ENCODE data around the gene MUSTN1. TPM values are rescaled to one million over a fixed set of nuclear protein-coding genes. Genes with fewer than 3 reads are reported as not detected.

MUSTN1 gene
- total RNA-seq, 1 donor = 1.4 TPM

DNA sequence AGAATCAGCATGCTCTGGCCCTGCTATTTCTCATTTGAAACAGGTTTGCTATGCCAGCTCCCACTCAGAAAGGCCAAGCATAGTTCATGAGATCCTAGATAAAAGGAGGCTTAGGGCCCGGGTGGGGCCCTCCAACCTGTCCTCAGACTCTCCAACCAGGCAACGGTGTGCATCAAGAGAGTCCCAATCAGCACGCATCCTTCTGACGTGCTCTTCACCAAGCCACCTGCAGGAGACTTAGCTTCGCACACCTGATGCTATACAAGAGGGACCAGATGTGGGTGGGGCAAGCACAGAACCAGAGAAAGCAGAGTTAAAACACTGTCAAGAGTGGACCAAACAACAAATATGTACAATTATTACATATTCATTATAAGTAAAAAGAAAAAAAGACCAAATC is 45.2 kb upstream of the MUSTN1 start:
- TF ChIP-seq, protein P1, sequence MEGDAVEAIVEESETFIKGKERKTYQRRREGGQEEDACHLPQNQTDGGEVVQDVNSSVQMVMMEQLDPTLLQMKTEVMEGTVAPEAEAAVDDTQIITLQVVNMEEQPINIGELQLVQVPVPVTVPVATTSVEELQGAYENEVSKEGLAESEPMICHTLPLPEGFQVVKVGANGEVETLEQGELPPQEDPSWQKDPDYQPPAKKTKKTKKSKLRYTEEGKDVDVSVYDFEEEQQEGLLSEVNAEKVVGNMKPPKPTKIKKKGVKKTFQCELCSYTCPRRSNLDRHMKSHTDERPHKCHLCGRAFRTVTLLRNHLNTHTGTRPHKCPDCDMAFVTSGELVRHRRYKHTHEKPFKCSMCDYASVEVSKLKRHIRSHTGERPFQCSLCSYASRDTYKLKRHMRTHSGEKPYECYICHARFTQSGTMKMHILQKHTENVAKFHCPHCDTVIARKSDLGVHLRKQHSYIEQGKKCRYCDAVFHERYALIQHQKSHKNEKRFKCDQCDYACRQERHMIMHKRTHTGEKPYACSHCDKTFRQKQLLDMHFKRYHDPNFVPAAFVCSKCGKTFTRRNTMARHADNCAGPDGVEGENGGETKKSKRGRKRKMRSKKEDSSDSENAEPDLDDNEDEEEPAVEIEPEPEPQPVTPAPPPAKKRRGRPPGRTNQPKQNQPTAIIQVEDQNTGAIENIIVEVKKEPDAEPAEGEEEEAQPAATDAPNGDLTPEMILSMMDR (IDR thresholded peaks at IDR 0.05; ENCODE audit: extremely low read depth, low read depth, low read length) = no peak
- H3K4me1 ChIP-seq (ENCODE audit: insufficient read depth, low read length) = no peaks in the 10 kb centered on the region
- H3K4me2 ChIP-seq (ENCODE audit: insufficient read depth, low read length) = no peak overlapping the region
- H3K27me3 ChIP-seq (ENCODE audit: insufficient read depth, low read length) = no peaks in the 10 kb centered on the region
- no peaks in the 10 kb centered on the region for H3K9me3 ChIP-seq (ENCODE audit: low read depth, low read length)
- no peak overlapping the region for H3K27ac ChIP-seq (ENCODE audit: low read depth, low read length)
- H4K20me1 ChIP-seq (ENCODE audit: insufficient read depth, low read length) = peaks cover 19% of the 10 kb centered on the region
- peak; percentile 17 for DNase-seq (ENCODE audit: insufficient read length, low spot score, missing footprints)
- peaks cover 9% of the 10 kb centered on the region for H3K79me2 ChIP-seq (ENCODE audit: insufficient read depth, low read length)
- H3K36me3 ChIP-seq (ENCODE audit: insufficient read depth, low read length) = no peaks in the 10 kb centered on the region
- H3K4me3 ChIP-seq (ENCODE audit: insufficient read depth, low read length) = no peak overlapping the region
- no peak overlapping the region for H2AFZ ChIP-seq (ENCODE audit: low read length)

DNA sequence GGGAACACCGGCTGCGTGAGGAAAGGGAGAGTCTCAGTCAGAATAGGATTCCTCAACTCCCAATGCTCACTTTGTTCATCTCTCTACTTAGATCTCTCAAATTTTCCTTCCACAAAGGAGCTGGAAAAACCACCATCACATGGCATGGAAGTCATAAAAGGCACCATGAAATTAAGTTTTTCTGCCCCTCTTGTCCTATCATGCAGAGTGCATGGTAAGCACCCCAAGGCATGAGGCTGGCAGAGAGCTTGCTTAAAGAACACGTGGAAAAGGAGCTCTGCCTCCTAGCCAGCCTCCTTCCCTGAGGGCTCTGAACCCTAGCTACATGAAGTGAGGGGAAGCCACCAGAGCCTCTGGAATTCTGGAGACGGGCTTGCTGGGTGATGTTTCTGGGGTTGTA is 44.8 kb upstream of the MUSTN1 start:
- no peaks in the 10 kb centered on the region for H3K9me3 ChIP-seq (ENCODE audit: low read depth, low read length)
- no peak overlapping the region for H3K4me2 ChIP-seq (ENCODE audit: insufficient read depth, low read length)
- H3K27me3 ChIP-seq (ENCODE audit: insufficient read depth, low read length) = no peaks in the 10 kb centered on the region
- peaks cover 11% of the 10 kb centered on the region for H3K79me2 ChIP-seq (ENCODE audit: insufficient read depth, low read length)
- peaks cover 19% of the 10 kb centered on the region for H4K20me1 ChIP-seq (ENCODE audit: insufficient read depth, low read length)
- H2AFZ ChIP-seq (ENCODE audit: low read length) = no peak overlapping the region
- no peaks in the 10 kb centered on the region for H3K36me3 ChIP-seq (ENCODE audit: insufficient read depth, low read length)
- TF ChIP-seq, protein P1 (IDR thresholded peaks at IDR 0.05; ENCODE audit: extremely low read depth, low read depth, low read length) = no peak
- no peaks in the 10 kb centered on the region for H3K4me1 ChIP-seq (ENCODE audit: insufficient read depth, low read length)
- DNase-seq (ENCODE audit: insufficient read length, low spot score, missing footprints) = no peak
- H3K4me3 ChIP-seq (ENCODE audit: insufficient read depth, low read length) = no peak overlapping the region
- H3K27ac ChIP-seq (ENCODE audit: low read depth, low read length) = no peak overlapping the region

DNA sequence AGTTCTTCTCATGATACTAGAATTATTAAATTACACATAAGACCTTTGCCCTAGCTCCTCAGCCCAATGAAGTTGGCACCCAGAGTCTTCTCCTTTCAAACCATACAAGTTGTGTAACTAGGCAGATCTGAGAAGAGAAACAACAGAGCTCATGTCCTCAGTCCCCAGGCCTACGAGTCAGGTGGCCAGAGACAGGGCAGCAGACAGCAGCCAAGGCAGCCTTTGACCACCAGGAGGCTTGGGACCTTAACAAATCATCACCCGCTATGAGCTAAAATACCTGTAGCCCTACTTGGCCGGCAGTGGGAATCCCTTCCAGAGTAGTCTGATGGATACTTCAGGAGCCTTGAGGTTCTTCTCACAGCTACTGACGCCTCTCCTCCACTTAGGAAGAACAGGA is 44.3 kb upstream of the MUSTN1 start:
- H3K27me3 ChIP-seq (ENCODE audit: insufficient read depth, low read length) = no peaks in the 10 kb centered on the region

DNA sequence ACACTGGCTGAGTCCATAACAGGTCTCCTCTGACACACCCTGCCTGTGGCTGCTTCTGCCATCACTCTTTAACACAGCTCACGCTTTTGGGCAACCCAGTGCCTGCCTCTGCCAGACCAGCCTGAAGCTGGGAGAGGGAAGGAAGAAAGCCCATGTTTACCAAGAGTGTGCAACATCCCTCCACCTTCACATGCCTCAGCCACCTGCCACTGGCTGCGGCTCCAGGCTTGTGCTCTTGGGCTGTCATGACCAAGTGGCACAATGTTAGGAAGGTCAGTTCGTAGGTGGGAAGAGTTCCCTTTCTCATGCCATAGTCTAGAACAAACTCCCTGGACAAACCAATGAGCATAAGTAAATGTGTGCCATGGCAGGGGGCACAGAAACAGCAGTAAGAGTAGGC is 42.3 kb upstream of the MUSTN1 start:
- Histone ChIP-seq H3K4me2 (ENCODE audit: insufficient read depth, low read length) (no peak overlapping the region), H3K79me2 (ENCODE audit: insufficient read depth, low read length) (peaks cover 19% of the 10 kb centered on the region), H3K27ac (ENCODE audit: low read depth, low read length) (no peak overlapping the region), H3K4me1 (ENCODE audit: insufficient read depth, low read length) (peaks cover 12% of the 10 kb centered on the region), H2AFZ (ENCODE audit: low read length) (no peak overlapping the region), H3K9me3 (ENCODE audit: low read depth, low read length) (no peaks in the 10 kb centered on the region), H3K4me3 (ENCODE audit: insufficient read depth, low read length) (no peak overlapping the region), H3K36me3 (ENCODE audit: insufficient read depth, low read length) (no peaks in the 10 kb centered on the region), H4K20me1 (ENCODE audit: insufficient read depth, low read length) (peaks cover 27% of the 10 kb centered on the region), H3K27me3 (ENCODE audit: insufficient read depth, low read length) (no peaks in the 10 kb centered on the region)
- DNase-seq (ENCODE audit: insufficient read length, low spot score, missing footprints) = no peak
- TF ChIP-seq, protein P1 (IDR thresholded peaks at IDR 0.05; ENCODE audit: extremely low read depth, low read depth, low read length) = no peak

More for the DNA sequence above, 44.3 kb upstream of the MUSTN1 start:
- Histone ChIP-seq H3K36me3 (ENCODE audit: insufficient read depth, low read length) (no peaks in the 10 kb centered on the region), H3K27ac (ENCODE audit: low read depth, low read length) (no peak overlapping the region), H3K79me2 (ENCODE audit: insufficient read depth, low read length) (peaks cover 11% of the 10 kb centered on the region), H2AFZ (ENCODE audit: low read length) (no peak overlapping the region), H3K4me1 (ENCODE audit: insufficient read depth, low read length) (peaks cover 5% of the 10 kb centered on the region), H3K4me3 (ENCODE audit: insufficient read depth, low read length) (no peak overlapping the region), H3K9me3 (ENCODE audit: low read depth, low read length) (no peaks in the 10 kb centered on the region), H3K4me2 (ENCODE audit: insufficient read depth, low read length) (no peak overlapping the region), H4K20me1 (ENCODE audit: insufficient read depth, low read length) (peaks cover 22% of the 10 kb centered on the region)
- TF ChIP-seq, protein P1 (IDR thresholded peaks at IDR 0.05; ENCODE audit: extremely low read depth, low read depth, low read length) = peak; percentile 21
- DNase-seq (ENCODE audit: insufficient read length, low spot score, missing footprints) = peak; percentile 50

Data from osteoblast (primary cell).